Stomach (tissue), 9 donors: ENCODE results near the gene KCND2. TPM values are rescaled to one million over a fixed set of nuclear protein-coding genes. Genes with fewer than 3 reads are reported as not detected.

Experiments used
- DNase-seq, 2 donors: peaks; one replicate each; pipeline versions ENCODE4 v3.0.0 to v3.0.0-alpha.2; 2013 to 2019
- H3K27ac ChIP-seq, 5 donors: fragments of 200-600 bp in 4 of 5; sonication (generic) in 4 of 5; one replicate each; pipeline ENCODE4 v1.5.1; 2013 to 2019; ENCODE audit warnings: mild to moderate bottlenecking in 1 of 5, moderate library complexity in 1 of 5
- H3K27me3 ChIP-seq, 3 donors: fragments of 200-600 bp; sonication (generic); one replicate each; pipeline ENCODE4 v1.5.1; 2017 to 2019; ENCODE audit warnings: mixed run types in 1 of 3
- H3K36me3 ChIP-seq, 4 donors: fragments of 200-600 bp; sonication (generic); 1 replicate in 3 of 4; 2 replicates in 1 of 4; pipeline ENCODE4 v1.5.1; 2016 to 2019
- H3K4me1 ChIP-seq, 4 donors: fragments of 200-600 bp; sonication (generic); one replicate each; pipeline ENCODE4 v1.5.1; 2016 to 2019
- H3K4me3 ChIP-seq, 4 donors: fragments of 200-600 bp; sonication (generic) in 3 of 4; one replicate each; pipeline ENCODE4 v1.5.1; 2016 to 2019; ENCODE audit warnings: mild to moderate bottlenecking in 1 of 4
- H3K9me3 ChIP-seq, 4 donors: fragments of 200-600 bp; sonication (generic); one replicate each; pipeline ENCODE4 v1.5.1; 2016 to 2019
- EP300 ChIP-seq: sonication (generic); formaldehyde crosslinking; IDR thresholded peaks from one replicate; pipeline ENCODE4 v1.6.1; 2017; ENCODE audit warnings: antibody characterized with exemption
- POLR2A ChIP-seq, 4 donors: fragments of 450-650 bp; IDR thresholded peaks; one replicate each; pipeline ENCODE4 v1.6.1; 2016; ENCODE audit warnings: antibody characterized with exemption in 4 of 4, control low read depth in 2 of 4, mild to moderate bottlenecking in 1 of 4, moderate library complexity in 1 of 4
- POLR2AphosphoS5 ChIP-seq, 3 donors: sonication (generic); formaldehyde crosslinking; IDR thresholded peaks; one replicate each; pipeline ENCODE4 v1.6.1; 2016; ENCODE audit warnings: antibody characterized with exemption in 3 of 3
- WGBS, 5 donors: extraction: QIAGEN DNeasy Blood & Tissue Kit in 3 of 5; methylation state at CpG; one replicate each; pipeline versions ENCODE4 v1.1.5 to v1.1.7; 2013 to 2018; 5-methylcytosine and 5-hydroxymethylcytosine counted together
- intact Hi-C: fragments of 100-400 bp; cut with DNase I; formaldehyde crosslinking; loops from one replicate; pipeline ENCODE4 v1.15.1; 2023; ENCODE audit warnings: low total_unique reads
- polyA plus RNA-seq, 3 donors: library from polyadenylated mRNA; stranded (reverse); fragments of 200-250 nt; gene quantifications; one replicate each; pipeline ENCODE4 v1.2.3, GENCODE V29; 2013
- total RNA-seq, 5 donors: library from RNA; depleted of rRNA; stranded (reverse); fragments of >200 nt; gene quantifications; one replicate each; pipeline versions ENCODE4 v1.1.0 to v1.2.3, GENCODE V29; 2014 to 2016
- TF ChIP-seq, protein P1 (sequence below), 7 experiments: fragments of 450-650 bp in 4 of 7; fragments of 200-600 bp in 3 of 7; sonication (generic) in 3 of 7; IDR thresholded peaks; one replicate each; pipeline ENCODE4 v1.5.1; 2016 to 2019; ENCODE audit warnings: antibody characterized with exemption in 7 of 7, control low read depth in 2 of 7, mild to moderate bottlenecking in 1 of 7
- donor health status: healthy with polysubstance abuse.
- donor health status: Bipolar disorder and iron deficiency.
- donor health status: healthy.

Gene KCND2
- total and polyA plus RNA-seq, 8 donors: 0.06 to 1.3 (median 0.31) TPM; not detected in 5

DNA sequence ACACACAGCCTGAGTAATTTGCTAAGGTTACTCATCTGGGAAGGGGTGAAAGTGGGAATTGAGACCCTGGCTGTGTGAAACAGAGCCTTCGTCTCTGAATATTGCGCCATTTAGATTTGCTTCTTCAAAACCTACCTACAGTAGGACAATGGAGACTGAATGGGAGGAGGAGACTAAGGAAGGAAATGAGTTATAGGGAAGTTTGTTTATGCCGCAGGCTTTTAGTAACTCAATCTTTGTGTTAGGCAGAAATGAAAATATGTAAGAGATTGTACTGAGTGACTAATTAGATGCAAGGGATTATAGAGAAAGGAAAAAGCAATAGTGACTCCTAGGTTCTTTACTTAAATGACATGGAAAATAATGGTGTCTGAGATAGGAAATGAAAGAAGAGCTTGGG lies 80.2 kb downstream of the KCND2 start:
- H3K36me3 ChIP-seq: no peaks in the 10 kb centered on the region
- intact Hi-C loops: no loop called here
- no peaks in the 10 kb centered on the region for H3K27me3 ChIP-seq
- H3K27ac ChIP-seq: no peak overlapping the region
- 86 to 94% (median 89%) methylated on average over 3 of the region's 3 CpGs for WGBS, 5 donors
- TF ChIP-seq, protein P1, sequence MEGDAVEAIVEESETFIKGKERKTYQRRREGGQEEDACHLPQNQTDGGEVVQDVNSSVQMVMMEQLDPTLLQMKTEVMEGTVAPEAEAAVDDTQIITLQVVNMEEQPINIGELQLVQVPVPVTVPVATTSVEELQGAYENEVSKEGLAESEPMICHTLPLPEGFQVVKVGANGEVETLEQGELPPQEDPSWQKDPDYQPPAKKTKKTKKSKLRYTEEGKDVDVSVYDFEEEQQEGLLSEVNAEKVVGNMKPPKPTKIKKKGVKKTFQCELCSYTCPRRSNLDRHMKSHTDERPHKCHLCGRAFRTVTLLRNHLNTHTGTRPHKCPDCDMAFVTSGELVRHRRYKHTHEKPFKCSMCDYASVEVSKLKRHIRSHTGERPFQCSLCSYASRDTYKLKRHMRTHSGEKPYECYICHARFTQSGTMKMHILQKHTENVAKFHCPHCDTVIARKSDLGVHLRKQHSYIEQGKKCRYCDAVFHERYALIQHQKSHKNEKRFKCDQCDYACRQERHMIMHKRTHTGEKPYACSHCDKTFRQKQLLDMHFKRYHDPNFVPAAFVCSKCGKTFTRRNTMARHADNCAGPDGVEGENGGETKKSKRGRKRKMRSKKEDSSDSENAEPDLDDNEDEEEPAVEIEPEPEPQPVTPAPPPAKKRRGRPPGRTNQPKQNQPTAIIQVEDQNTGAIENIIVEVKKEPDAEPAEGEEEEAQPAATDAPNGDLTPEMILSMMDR (IDR thresholded peaks at IDR 0.05): no peak
- TF ChIP-seq EP300: no peak
- no peak for TF ChIP-seq POLR2A (IDR thresholded peaks at IDR 0.05)
- TF ChIP-seq POLR2AphosphoS5 (IDR thresholded peaks at IDR 0.05): no peak
- DNase-seq: no peak
- H3K9me3 ChIP-seq: no peaks in the 10 kb centered on the region
- H3K4me1 ChIP-seq: no peaks in the 10 kb centered on the region
- no peak overlapping the region for H3K4me3 ChIP-seq

DNA sequence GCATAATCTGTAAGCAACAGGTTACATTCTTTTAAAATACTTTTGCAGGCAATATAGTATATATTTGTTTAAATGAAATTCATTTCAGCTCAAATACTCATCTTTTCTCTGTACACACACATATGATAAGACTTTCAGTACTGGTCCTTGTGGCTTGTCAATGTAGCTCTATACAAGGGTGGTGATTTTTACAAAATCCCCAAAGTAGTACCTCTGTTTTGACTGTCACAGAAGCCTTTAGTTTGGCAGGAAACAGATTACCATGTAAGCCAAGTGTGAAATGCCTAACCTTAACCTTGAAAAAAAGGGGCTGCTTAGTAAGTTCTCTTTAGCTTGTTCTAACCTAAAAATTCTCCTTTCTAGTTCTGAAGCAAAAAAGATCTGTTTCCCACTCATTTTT lies 87.9 kb downstream of the KCND2 start:
- Histone ChIP-seq H3K4me1 (no peaks in the 10 kb centered on the region), H3K9me3 (no peaks in the 10 kb centered on the region), H3K36me3 (no peaks in the 10 kb centered on the region), H3K4me3 (no peak overlapping the region), H3K27ac (no peak overlapping the region), H3K27me3 (no peaks in the 10 kb centered on the region)
- TF ChIP-seq POLR2AphosphoS5 (IDR thresholded peaks at IDR 0.05): no peak
- TF ChIP-seq, protein P1 (IDR thresholded peaks at IDR 0.05): no peak
- TF ChIP-seq EP300: no peak
- no peak for TF ChIP-seq POLR2A (IDR thresholded peaks at IDR 0.05)
- intact Hi-C loops: no loop called here
- DNase-seq: no peak

DNA sequence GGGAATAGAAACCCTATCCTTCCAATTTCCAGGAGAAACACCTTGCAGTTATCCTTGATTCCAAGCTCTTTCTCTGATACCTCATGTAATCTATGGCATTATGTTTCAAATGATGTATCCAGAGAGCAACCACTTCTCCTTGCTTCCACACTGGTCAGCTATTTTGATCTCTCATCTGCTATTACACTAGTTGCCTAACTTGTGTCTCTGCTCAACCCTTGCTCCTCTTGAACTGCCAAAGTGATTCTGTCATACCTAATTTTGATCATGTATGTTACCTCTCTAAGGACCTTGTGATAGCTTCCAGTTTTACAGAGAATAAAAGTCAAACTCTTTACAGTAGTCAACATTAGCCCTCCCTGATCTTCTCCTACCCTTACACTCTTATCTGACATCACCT lies 90.4 kb downstream of the KCND2 start:
- intact Hi-C loops: no loop called here
- no peaks in the 10 kb centered on the region for H3K27me3 ChIP-seq
- H3K36me3 ChIP-seq: no peaks in the 10 kb centered on the region
- no peaks in the 10 kb centered on the region for H3K9me3 ChIP-seq
- no peak overlapping the region for H3K27ac ChIP-seq
- H3K4me1 ChIP-seq: no peaks in the 10 kb centered on the region
- no peak for DNase-seq
- no peak overlapping the region for H3K4me3 ChIP-seq
- no peak for TF ChIP-seq POLR2AphosphoS5 (IDR thresholded peaks at IDR 0.05)
- TF ChIP-seq, protein P1 (IDR thresholded peaks at IDR 0.05): no peak
- TF ChIP-seq POLR2A (IDR thresholded peaks at IDR 0.05): no peak
- no peak for TF ChIP-seq EP300

DNA sequence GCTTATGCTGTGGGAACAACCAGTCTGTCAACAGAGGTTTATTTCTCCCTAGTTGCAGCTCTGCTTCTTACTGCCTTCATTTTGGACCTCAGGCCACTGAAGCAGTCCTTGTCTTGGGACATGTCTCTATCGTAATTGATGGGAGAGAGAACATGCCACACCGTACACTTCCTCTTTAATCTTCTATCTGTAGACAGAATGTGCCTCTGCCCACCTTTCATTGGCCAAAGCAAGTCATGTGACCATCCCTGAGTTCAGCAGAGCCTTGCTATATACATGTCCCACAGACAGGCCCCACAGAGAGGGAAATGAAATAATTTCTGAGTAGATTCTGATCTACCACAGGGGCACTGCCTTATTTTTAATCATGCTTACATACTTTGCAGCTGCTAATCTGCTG lies 98.0 kb downstream of the KCND2 start:
- no peaks in the 10 kb centered on the region for H3K36me3 ChIP-seq
- no peak for DNase-seq
- no peaks in the 10 kb centered on the region for H3K4me1 ChIP-seq
- no peak overlapping the region for H3K27ac ChIP-seq
- H3K4me3 ChIP-seq: no peak overlapping the region
- intact Hi-C loops: no loop called here
- H3K27me3 ChIP-seq: no peaks in the 10 kb centered on the region
- no peak for TF ChIP-seq EP300
- TF ChIP-seq, protein P1 (IDR thresholded peaks at IDR 0.05): no peak
- no peak for TF ChIP-seq POLR2AphosphoS5 (IDR thresholded peaks at IDR 0.05)
- TF ChIP-seq POLR2A (IDR thresholded peaks at IDR 0.05): no peak
- no peaks in the 10 kb centered on the region for H3K9me3 ChIP-seq
- WGBS, 5 donors: 74 to 92% (median 81%) methylated on average over 2 of the region's 2 CpGs

DNA sequence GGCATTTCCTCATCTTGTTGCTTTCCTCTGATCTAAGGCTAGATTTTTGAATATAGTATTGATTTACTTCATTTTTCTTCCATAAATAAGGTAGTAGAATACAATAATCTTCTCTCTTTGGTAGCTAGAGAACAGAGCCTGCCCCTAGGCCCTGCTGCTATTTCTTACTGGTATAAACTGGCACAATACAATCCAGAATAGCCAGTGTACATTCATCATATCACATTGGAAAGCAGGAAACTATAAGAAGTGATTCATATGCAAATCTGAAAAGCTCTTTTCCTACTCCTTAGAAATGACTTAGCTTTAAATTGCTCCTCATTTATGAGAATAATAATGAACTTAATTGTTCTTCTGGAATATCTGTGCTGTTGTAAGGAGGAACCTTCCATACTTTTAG lies 100.2 kb downstream of the KCND2 start:
- intact Hi-C loops: no loop called here
- H3K27ac ChIP-seq: no peak overlapping the region
- H3K4me3 ChIP-seq: no peak overlapping the region
- no peaks in the 10 kb centered on the region for H3K9me3 ChIP-seq
- H3K4me1 ChIP-seq: no peaks in the 10 kb centered on the region
- H3K36me3 ChIP-seq: no peaks in the 10 kb centered on the region
- TF ChIP-seq POLR2A (IDR thresholded peaks at IDR 0.05) (no peak), EP300 (no peak)
- H3K27me3 ChIP-seq: no peaks in the 10 kb centered on the region
- no peak for DNase-seq
